IMR-90 (cell line): ENCODE measurements around the gene ACOT12. TPM values are rescaled to one million over a fixed set of nuclear protein-coding genes. Genes with fewer than 3 reads are reported as not detected.

Source experiments
- ATAC-seq: fragments of 200-7000 bp; cut with Tn5 transposase; 2 replicates; pipeline ENCODE4 v1.9.1; 2020; ENCODE audit warnings: low read depth, mild to moderate bottlenecking, moderate library complexity
- BruUV-seq: library from RNA; stranded (reverse); fragments of 400-500 nt; replicated peaks from 2 replicates; lab custom pipeline; 2021; lab: Mats Ljungman, UMichigan
- CTCF ChIA-PET: fragments of 300-600 bp; formaldehyde crosslinking; extraction: SDS; loops from one replicate; lab custom pipeline; 2021; ENCODE audit warnings: antibody characterized with exemption; lab: Yijun Ruan, JAX
- POLR2A ChIA-PET: fragments of 300-600 bp; sonication (Branson Sonifier 250); formaldehyde crosslinking; loops from one replicate; lab custom pipeline; 2022; ENCODE audit warnings: antibody characterized with exemption; ENCODE audit not compliant: unreplicated experiment; lab: Charles Lee
- DNase-seq: peaks from one replicate; pipeline ENCODE4 v3.0.0; 2013
- H2AFZ ChIP-seq: replicated peaks from 2 replicates; pipeline ENCODE3; 2013; ENCODE audit warnings: low read length, mild to moderate bottlenecking; ENCODE audit not compliant: poor library complexity
- H2AK5ac ChIP-seq: 2 replicates; pipeline ENCODE4 v1.6.1; 2013; ENCODE audit warnings: low read depth, low read length, inconsistent platforms
- H2AK9ac ChIP-seq: replicated peaks from 2 replicates; pipeline ENCODE3; 2013; ENCODE audit warnings: mild to moderate bottlenecking, low read depth, low read length, moderate library complexity; ENCODE audit not compliant: poor library complexity
- H2BK120ac ChIP-seq: 2 replicates; pipeline ENCODE4 v1.6.1; 2013; ENCODE audit warnings: low read depth, low read length, inconsistent platforms
- H2BK15ac ChIP-seq: 3 replicates; pipeline ENCODE4 v1.6.1; 2013; ENCODE audit warnings: low read depth, low read length, inconsistent platforms
- H2BK20ac ChIP-seq: 2 replicates; pipeline ENCODE4 v1.6.1; 2013; ENCODE audit warnings: low read depth, mild to moderate bottlenecking, inconsistent platforms, low read length, moderate library complexity
- H2BK5ac ChIP-seq: 2 replicates; pipeline ENCODE4 v1.6.1; 2013; ENCODE audit warnings: mild to moderate bottlenecking, low read depth, low read length, inconsistent platforms; ENCODE audit not compliant: poor library complexity, severe bottlenecking
- H3K14ac ChIP-seq: replicated peaks from 2 replicates; pipeline ENCODE4 v1.6.1; 2013; ENCODE audit warnings: low read depth, low read length, inconsistent platforms
- H3K18ac ChIP-seq: 2 replicates; pipeline ENCODE4 v1.6.1; 2013; ENCODE audit warnings: low read depth, low read length, control low read depth
- H3K23ac ChIP-seq: 2 replicates; pipeline ENCODE4 v1.6.1; 2013; ENCODE audit warnings: low read depth, low read length, inconsistent platforms
- H3K27ac ChIP-seq: 2 replicates; pipeline ENCODE4 v1.5.1; 2013; ENCODE audit warnings: mild to moderate bottlenecking, control low read depth, low read length; ENCODE audit not compliant: insufficient read depth
- H3K27me3 ChIP-seq: 2 replicates; pipeline ENCODE4 v1.6.1; 2013; ENCODE audit warnings: low read length; ENCODE audit not compliant: control insufficient read depth, insufficient read depth
- H3K36me3 ChIP-seq: 2 replicates; pipeline ENCODE4 v1.6.1; 2013; ENCODE audit warnings: low read length, mixed read lengths; ENCODE audit not compliant: control insufficient read depth, insufficient read depth
- H3K4ac ChIP-seq: 2 replicates; pipeline ENCODE4 v1.6.1; 2013; ENCODE audit warnings: low read depth, low read length, inconsistent platforms
- H3K4me1 ChIP-seq: 2 replicates; pipeline ENCODE4 v1.6.1; 2013; ENCODE audit warnings: low read length, mixed read lengths; ENCODE audit not compliant: control insufficient read depth, insufficient read depth
- H3K4me2 ChIP-seq: 2 replicates; pipeline ENCODE4 v1.6.1; 2013; ENCODE audit warnings: low read depth, mild to moderate bottlenecking, control low read depth, low read length, moderate library complexity
- H3K4me3 ChIP-seq: 2 replicates; pipeline ENCODE4 v1.5.1; 2013; ENCODE audit warnings: low read depth, mild to moderate bottlenecking, control low read depth, low read length, moderate library complexity; ENCODE audit not compliant: insufficient read depth
- H3K56ac ChIP-seq: 2 replicates; pipeline ENCODE4 v1.6.1; 2013; ENCODE audit warnings: low read length, inconsistent platforms; ENCODE audit not compliant: insufficient read depth; ENCODE audit errors: extremely low read depth
- H3K79me1 ChIP-seq, 2 experiments: 2 replicates each; pipeline ENCODE4 v1.6.1; 2013; ENCODE audit warnings: low read length in 2 of 2, inconsistent platforms in 1 of 2, low read depth in 1 of 2
- H3K9ac ChIP-seq: 2 replicates; pipeline ENCODE4 v1.6.1; 2013; ENCODE audit warnings: low read depth, low read length, control low read depth
- H3K9me1 ChIP-seq: 2 replicates; pipeline ENCODE4 v1.6.1; 2013; ENCODE audit warnings: low read length, inconsistent platforms; ENCODE audit not compliant: insufficient read depth
- H3K9me3 ChIP-seq: 2 replicates; pipeline ENCODE4 v1.6.1; 2013; ENCODE audit warnings: low read length; ENCODE audit not compliant: control insufficient read depth, insufficient read depth
- H4K20me1 ChIP-seq: 2 replicates; pipeline ENCODE4 v1.6.1; 2013; ENCODE audit warnings: low read length, inconsistent platforms; ENCODE audit not compliant: insufficient read depth
- H4K5ac ChIP-seq: 2 replicates; pipeline ENCODE4 v1.6.1; 2013; ENCODE audit warnings: mild to moderate bottlenecking, low read depth, low read length, control low read depth
- H4K8ac ChIP-seq, 2 experiments: 2 replicates each; pipeline ENCODE4 v1.6.1; 2013; ENCODE audit warnings: low read depth in 2 of 2, low read length in 2 of 2, control low read depth in 1 of 2, inconsistent platforms in 1 of 2
- H4K91ac ChIP-seq: 2 replicates; pipeline ENCODE4 v1.6.1; 2013; ENCODE audit warnings: low read depth, low read length, inconsistent platforms; ENCODE audit not compliant: insufficient read depth
- MXI1 ChIP-seq: IDR thresholded peaks from 2 replicates; pipeline ENCODE4 v1.6.1; 2012; ENCODE audit warnings: low read depth, mild to moderate bottlenecking, low read length, moderate library complexity, borderline replicate concordance
- WGBS, 2 experiments: methylation state at CpG; one replicate each; pipeline versions ENCODE4 v1.1.5 to v1.1.7; 2013; ENCODE audit warnings: missing lambda C conversion rate in 2 of 2; ENCODE audit not compliant: insufficient read length in 1 of 2; ENCODE audit errors: extremely low coverage in 2 of 2; 5-methylcytosine and 5-hydroxymethylcytosine counted together
- dilution Hi-C: fragments of 300-500 bp; cut with HindIII; formaldehyde crosslinking; loops from one replicate; pipeline ENCODE4 v1.14.3; 2018; ENCODE audit warnings: low sequenced_read_pairs; ENCODE audit not compliant: unreplicated experiment
- in situ Hi-C: fragments of 300-500 bp; cut with MboI; formaldehyde crosslinking; loops from 3 replicates; pipeline ENCODE4 v1.14.3; 2019; ENCODE audit warnings: low sequenced_read_pairs, inconsistent platforms, mixed read lengths
- intact Hi-C: fragments of 100-400 bp; cut with micrococcal nuclease; formaldehyde crosslinking; loops from 2 replicates; pipeline ENCODE4 v1.10.0; 2022
- polyA plus RNA-seq, 3 experiments: library from polyadenylated mRNA; depleted of rRNA; stranded (reverse); fragments of >200 nt; gene quantifications; 2 replicates each; pipeline ENCODE4 v1.2.3, GENCODE V29; 2012; ENCODE audit warnings: low replicate concordance in 1 of 3
- total RNA-seq: library from RNA; depleted of rRNA; stranded (reverse); fragments of >200 nt; gene quantifications from 2 replicates; pipeline ENCODE4 v1.2.3, GENCODE V29; 2012

ACOT12 gene
- total and polyA plus RNA-seq, 2 of the 4 experiments (the other 2 are of a cell fraction), result not detected

- Histone ChIP-seq H2BK15ac (no peak overlapping the region), H3K9me1 (no peaks in the 10 kb centered on the region), H2AFZ (no peak overlapping the region), H3K79me1 (peaks cover 5 to 7% of the 10 kb centered on the region in 2 experiments; a peak in 2 of 4 replicates), H4K8ac (no peak overlapping the region), H3K27me3 (no peaks in the 10 kb centered on the region), H3K9me3 (no peaks in the 10 kb centered on the region), H3K27ac (no peak overlapping the region; the same call in 1 of the 2 replicates), H2AK9ac (no peak overlapping the region), H2BK20ac (no peak overlapping the region), H2AK5ac (no peak overlapping the region), H4K91ac (no peak overlapping the region), H2BK120ac (no peak overlapping the region), H4K20me1 (no peaks in the 10 kb centered on the region), H3K4me3 (no peak overlapping the region), H3K4me2 (no peak overlapping the region), H3K4ac (no peak overlapping the region), H3K18ac (no peak overlapping the region), H4K5ac (no peak overlapping the region), H3K14ac (no peak overlapping the region), H3K56ac (no peak overlapping the region), H3K4me1 (peaks cover 6% of the 10 kb centered on the region; the same call in 1 of the 2 replicates), H3K23ac (no peak overlapping the region), H3K36me3 (peaks cover 19% of the 10 kb centered on the region), H3K9ac (no peak overlapping the region), H2BK5ac (peak overlapping the region; percentile 0)
- TF ChIP-seq MXI1, result no peak
- BruUV-seq, result no TSS peak
- in situ Hi-C loops, result no loop called here
- intact Hi-C loops, result no loop called here
- ATAC-seq, result no peak
- WGBS, 2 experiments, result no CpG with 5 or more reads among the region's 3 CpGs
- ChIA-PET CTCF (interaction anchor here (0.8 kb wide), 1 partner anchor 11 kb away, joined by 3 read pairs; no protein-coding TSS in a partner anchor), POLR2A (no interaction called here)
- DNase-seq, result peak; percentile 26
- dilution Hi-C loops, result no loop called here
Measured at GRCh38 chr5:81313686-81314085, 80.2 kb downstream of the ACOT12 start.
